Adipose tissue (tissue), 3 donors: ENCODE measurements around the gene FCSK. TPM values are rescaled to one million over a fixed set of nuclear protein-coding genes. Genes with fewer than 3 reads are reported as not detected.
"Not testable (repeated sequence)": the region's sequence is repeated elsewhere in the genome, so short reads cannot be mapped to it uniquely, and the experiment has no call there.

Source experiments
- H3K27ac ChIP-seq: one replicate; pipeline ENCODE4 v1.5.1; 2013; ENCODE audit warnings: low read depth, low read length
- WGBS, 3 donors: extraction: QIAGEN DNeasy Blood & Tissue Kit; methylation state at CpG; one replicate each; pipeline ENCODE4 v1.1.7; 2013; 5-methylcytosine and 5-hydroxymethylcytosine counted together
- polyA plus RNA-seq, 3 donors: library from polyadenylated mRNA; stranded (reverse); fragments of 200-250 nt; gene quantifications; one replicate each; pipeline ENCODE4 v1.2.3, GENCODE V29; 2013
- donor health status: healthy with polysubstance abuse.
- donor health status: Bipolar disorder and iron deficiency.
- donor health status: healthy.

The FCSK gene
- polyA plus RNA-seq, 3 donors: 5.4 to 10.3 (median 8.2) TPM

- WGBS, 3 donors: 86 to 93% (median 90%) methylated on average over 2 of the region's 2 CpGs
- H3K27ac ChIP-seq: no peak overlapping the region
Measured at GRCh38 chr16:70494777-70495176, 40.4 kb downstream of the FCSK start.

DNA sequence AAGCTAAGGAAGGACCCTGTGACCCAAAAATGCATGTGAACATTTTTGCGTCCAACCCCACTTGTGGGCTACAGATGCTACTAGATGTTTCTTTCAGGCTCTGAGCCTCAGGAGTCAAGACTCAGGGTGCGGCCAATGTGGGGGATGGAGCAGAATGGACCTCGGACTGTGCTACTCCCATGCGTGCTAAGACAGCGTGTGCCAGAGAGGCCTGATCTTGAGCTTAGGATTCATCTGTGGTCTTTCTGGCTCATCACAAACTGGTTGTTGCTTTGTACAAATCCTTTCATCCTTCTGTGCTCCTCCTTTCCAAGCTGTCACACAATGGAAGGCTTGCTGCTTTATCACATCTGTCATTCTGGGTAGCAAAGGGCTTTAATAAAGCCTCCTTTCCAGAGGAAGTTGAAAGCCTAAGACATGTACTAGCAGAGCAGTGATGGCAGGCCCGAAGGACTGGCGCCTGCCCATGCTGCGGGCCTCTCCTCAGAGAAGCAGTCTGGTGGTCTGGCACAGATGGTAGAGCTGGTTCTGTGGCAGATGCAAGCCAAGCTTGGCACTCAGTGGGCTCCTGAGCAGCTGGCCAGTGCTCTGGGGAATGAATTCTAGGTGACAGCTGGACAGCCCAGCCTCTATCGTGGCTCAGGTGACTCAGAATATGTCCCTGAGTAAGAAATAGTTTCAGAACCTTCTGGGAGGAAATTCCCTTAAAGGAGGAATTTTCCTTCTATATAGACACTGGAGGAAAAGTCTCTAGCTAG lies 41.2 kb downstream of the FCSK start:
- WGBS, 3 donors: 95 to 97% (median 96%) methylated on average over 9 of the region's 9 CpGs
- no peak overlapping the region for H3K27ac ChIP-seq

DNA sequence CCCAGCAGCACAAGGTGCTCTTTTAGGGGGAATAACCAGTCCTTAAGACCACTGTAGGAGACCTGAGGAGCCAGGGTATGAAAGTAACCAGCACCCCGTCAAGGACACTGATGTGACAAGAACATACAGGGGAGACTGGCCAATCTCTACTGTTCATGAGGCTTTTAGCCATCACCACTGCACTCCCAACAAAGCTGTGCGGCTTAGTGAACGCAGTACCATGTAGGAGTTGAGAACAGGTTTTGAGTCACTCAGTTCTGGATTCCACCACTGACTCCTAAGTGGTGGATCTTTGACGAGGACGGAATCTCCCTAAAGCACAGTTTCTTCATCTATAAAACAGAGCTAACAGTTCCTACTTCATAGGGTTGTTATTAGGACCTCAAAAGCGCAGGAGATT lies 42.1 kb downstream of the FCSK start:
- 94 to 96% (median 96%) methylated on average over 6 of the region's 6 CpGs for WGBS, 3 donors
- H3K27ac ChIP-seq: no peak overlapping the region

- H3K27ac ChIP-seq: no peak overlapping the region
- 43 to 76% (median 43%) methylated on average over 5 of the region's 5 CpGs for WGBS, 3 donors
Measured at GRCh38 chr16:70508752-70509151, 54.4 kb downstream of the FCSK start.

DNA sequence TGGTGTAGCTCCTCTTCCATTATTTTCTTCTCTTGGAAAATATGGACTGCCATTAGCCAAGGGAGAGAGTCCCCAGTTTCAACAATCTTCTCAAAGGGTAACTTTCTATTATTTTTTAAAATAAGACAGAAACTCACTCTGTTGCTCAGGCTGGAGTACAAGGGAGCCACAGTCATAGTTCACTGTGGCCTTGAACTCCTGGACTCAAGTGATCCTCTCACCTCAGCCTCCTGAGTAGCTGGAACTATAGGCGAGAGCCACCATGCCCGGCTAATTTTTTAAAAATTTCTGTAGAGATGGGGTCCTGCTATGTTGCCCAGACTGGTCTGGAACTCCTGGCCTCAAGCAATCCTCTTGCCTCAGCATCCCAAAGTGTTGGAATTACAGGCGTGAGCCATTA lies 55.8 kb downstream of the FCSK start:
- H3K27ac ChIP-seq: no peak overlapping the region
- 96 to 98% (median 97%) methylated on average over 3 of the region's 3 CpGs for WGBS, 3 donors

DNA sequence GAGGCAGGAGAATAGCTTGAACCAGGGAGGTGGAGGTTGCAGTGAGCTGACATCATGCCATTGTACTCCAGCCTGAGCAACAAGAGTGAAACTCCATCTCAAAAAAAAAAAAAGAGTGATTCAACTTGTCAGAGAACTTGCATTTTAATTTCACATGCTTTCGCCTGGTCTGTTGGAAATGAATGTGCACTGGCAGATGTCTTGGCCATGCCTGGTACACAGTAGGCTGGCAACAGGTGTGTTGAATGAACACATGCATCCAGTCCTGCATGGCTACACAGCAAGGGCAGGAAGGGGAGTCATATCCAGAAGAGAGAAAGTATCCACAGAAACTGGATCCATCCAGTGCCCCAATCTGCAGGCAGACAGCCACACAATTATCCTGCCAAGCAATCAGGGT lies 57.4 kb downstream of the FCSK start:
- WGBS, 3 donors: 100% methylated on average over 1 of the region's 1 CpG
- H3K27ac ChIP-seq: no peak overlapping the region

DNA sequence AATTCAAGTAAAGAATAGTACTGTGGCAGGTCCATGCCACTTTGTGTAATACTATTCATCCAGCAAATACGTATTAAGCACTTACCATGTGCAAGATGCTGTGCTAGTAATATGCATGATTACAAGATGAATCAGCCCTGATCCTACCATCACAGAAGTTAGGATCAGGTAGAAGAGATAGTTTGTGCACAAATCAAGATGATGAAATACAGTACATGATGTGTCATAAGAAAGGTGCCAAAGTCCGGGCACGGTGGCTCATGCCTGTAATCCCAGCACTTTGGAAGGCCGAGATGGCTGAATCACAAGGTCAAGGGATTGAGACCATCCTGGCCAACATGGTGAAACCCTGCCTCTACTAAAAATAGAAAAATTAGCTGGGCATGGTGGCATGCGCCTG lies 58.1 kb downstream of the FCSK start:
- no peak overlapping the region for H3K27ac ChIP-seq
- 95 to 96% (median 95%) methylated on average over 5 of the region's 5 CpGs for WGBS, 3 donors

DNA sequence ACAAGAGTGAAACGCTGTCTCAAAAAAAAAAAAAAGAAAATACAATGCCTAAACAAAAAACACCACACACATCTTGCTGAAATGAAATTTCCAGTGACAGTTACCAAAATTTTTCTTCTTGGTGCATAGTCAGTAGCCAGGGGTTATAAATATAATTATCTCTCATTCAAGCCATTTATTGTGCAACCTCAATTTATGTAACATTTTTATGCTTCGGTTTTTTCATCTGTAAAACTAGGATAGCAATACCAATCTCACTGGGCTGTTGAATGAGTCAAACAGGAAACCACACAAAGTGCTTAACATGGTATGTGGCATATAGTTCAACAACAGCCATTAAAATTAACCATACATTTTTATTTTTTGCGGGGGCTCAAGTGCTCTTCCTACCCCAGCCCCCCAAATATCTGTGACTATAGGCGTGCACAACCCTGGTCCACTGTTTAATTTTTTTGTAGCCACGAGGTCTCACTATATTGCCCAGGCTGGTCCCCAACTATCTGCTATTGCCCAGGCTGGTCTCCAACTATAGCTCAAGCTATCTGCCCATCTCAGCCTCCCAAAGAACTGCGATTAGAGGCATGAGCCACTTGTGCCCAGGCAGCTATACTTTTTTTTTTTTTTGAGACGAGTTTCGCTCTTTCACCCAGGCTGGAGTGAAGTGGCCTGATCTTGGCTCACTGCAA lies 66.4 kb downstream of the FCSK start:
- WGBS, 3 donors: 58 to 86% (median 58%) methylated on average over 8 of the region's 8 CpGs
- no peak overlapping the region for H3K27ac ChIP-seq

DNA sequence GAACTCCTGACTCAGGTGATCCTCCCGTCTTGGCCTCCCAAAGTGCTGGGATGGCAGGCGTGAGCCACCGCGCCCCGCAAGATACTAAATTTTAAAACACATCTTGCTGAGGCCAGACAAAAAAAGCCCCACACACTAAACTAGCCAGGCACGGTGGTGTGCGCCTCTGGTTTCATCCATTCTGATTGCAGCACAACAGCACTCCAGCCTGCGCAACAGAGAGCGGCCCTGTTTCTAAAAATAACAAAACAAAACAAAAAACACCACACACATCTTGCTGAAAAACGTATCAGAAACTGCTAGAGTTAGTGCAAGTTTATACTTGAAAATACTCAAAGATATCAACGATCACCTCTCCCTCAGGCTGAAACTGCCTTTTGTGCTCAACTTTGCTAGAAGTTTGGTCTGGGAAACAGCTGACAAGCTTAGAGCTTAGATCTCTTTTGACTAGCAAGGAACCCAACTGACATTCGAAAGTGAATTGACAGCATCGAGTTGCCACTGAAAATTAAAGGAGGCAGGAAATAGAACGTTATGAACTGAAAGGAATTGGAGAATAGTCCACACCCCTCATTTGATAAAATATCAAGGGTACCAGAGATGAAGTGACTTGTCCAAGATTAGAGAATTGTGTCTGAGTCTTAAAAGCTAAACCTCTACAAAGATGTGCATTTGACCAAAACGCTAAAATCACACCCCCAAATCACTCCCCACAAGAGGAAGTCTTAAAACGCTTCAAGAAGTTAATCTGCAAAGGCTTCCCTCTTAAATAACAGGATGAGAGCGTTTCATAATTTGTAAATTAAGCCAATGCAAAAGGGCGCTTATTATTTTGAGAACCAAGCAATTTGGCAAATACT lies 68.1 kb downstream of the FCSK start:
- WGBS, 3 donors: 42 to 52% (median 46%) methylated on average over 18 of the region's 18 CpGs

GRCh38 chr16:70523076-70523742 lies 68.8 kb downstream of the FCSK start, which contains the start of gene COG4:
COG4 (minus strand) TSS chr16:70523554; CDS start chr16:70523543, 11 bp downstream.
- 0% methylated on average over 36 of the region's 36 CpGs for WGBS, 3 donors
- H3K27ac ChIP-seq: no peak within 1 kb of the TSS

More for the DNA sequence above, 68.1 kb downstream of the FCSK start:
- H3K27ac ChIP-seq: no peak overlapping the region

DNA sequence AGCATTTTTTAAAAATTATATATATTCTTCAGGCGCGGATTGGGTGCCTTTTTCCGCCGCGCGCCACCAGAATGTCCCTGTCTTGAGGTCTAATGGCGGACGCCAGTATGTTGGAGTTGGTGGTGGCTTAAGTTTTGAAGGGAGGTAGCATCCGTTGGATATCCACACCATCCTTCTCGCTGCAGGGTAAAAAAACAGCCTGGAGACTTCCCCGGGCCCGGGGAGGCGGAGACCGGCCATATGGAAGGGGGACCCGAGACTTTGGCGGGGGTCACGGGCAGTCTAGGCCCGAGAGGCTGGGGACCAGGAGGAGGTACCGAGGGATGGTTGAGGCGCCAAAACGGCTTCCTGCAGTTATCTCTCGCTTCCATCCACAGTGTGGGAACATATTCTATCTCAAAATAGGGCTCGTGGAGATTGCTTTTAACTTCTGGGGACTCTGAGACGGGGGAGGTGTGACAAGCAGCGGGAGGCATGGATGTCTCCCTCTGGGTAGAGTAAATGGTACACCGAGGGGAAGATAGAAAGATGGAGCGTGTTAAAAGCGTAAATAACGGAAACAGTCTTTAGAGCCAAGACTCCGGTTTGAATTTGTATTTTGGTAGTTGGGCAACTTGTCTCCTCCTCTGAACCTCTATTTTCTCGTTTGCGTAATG lies 69.5 kb downstream of the FCSK start, which contains the start of gene SF3B3:
TSS of gene SF3B3 (plus strand) at position 74 of the 656 bp plus-strand sequence. CDS start 2,841 bp downstream, outside the sequence.
- WGBS, 3 donors: 0 to 1% (median 0%) methylated on average over 32 of the region's 32 CpGs
- no peak within 1 kb of the TSS for H3K27ac ChIP-seq

DNA sequence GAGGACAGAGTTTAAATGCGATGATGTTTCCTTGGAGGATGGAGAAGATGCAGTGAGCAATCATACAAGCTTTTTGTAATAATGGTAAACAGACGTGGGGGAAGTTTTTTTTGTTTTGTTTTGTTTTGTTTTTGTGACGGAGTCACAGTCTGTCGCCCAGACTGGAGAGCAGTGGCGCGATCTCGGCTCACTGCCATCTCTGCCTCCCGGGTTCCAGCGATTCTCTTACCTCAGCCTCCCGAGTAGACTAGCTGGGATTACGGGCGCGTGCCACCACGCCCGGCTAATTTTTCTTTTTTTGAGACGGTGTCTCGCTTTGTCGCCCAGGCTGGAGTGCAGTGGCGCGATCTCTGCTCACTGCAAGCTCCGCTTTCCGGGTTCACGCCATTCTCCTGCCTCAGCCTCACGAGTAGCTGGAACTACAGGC lies 70.0 kb downstream of the FCSK start:
- not testable (repeated sequence) for H3K27ac ChIP-seq

GRCh38 chr16:70526403-70526802 lies 72.0 kb downstream of the FCSK start:
- no peak overlapping the region for H3K27ac ChIP-seq
- 65 to 75% (median 73%) methylated on average over 6 of the region's 6 CpGs for WGBS, 3 donors

More for the DNA sequence above, 70.0 kb downstream of the FCSK start:
- 1 to 8% (median 2%) methylated on average over 24 of the region's 24 CpGs for WGBS, 3 donors

- 73 to 84% (median 74%) methylated on average over 8 of the region's 8 CpGs for WGBS, 3 donors
- H3K27ac ChIP-seq: no peak overlapping the region
Measured at GRCh38 chr16:70527315-70527996, 73.1 kb downstream of the FCSK start.

DNA sequence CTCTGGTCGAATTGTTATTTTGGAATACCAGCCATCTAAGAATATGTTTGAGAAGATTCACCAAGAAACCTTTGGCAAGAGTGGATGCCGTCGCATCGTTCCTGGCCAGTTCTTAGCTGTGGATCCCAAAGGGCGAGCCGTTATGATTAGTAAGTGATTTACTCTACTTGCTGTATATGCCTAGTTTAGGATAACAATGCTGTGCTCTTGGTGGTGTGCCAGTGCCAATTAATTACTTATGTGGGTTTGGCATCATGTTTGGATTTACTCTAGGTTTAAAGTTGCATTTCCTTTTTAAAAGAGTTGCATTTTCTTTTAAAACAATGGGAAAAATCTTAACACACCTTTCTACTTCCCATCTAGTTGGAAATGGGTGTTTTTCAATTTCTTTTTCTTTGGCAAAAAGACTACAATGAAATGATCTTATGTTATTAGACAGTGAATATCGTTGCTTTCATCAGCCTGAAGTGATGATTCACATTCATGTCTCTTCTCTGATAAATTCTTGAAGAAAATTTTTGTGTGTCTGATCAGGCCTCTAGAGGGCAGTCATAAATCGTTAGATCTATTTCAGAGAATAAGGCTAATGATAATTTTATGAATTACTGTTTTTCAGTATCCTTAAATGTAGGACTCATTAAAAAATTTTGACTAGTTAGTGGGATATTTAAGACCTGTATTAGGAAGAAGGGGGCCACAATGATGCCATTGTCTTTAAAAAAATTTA lies 74.8 kb downstream of the FCSK start:
- WGBS, 3 donors: 64 to 72% (median 68%) methylated on average over 8 of the region's 8 CpGs
- no peak overlapping the region for H3K27ac ChIP-seq
